ENCODE data around the gene GBP4. TPM values are rescaled to one million over a fixed set of nuclear protein-coding genes. Genes with fewer than 3 reads are reported as not detected.

GBP4 gene
- total RNA-seq, 1 experiment from 2014 or later, result 0.05 TPM

- TF ChIP-seq, protein P1, sequence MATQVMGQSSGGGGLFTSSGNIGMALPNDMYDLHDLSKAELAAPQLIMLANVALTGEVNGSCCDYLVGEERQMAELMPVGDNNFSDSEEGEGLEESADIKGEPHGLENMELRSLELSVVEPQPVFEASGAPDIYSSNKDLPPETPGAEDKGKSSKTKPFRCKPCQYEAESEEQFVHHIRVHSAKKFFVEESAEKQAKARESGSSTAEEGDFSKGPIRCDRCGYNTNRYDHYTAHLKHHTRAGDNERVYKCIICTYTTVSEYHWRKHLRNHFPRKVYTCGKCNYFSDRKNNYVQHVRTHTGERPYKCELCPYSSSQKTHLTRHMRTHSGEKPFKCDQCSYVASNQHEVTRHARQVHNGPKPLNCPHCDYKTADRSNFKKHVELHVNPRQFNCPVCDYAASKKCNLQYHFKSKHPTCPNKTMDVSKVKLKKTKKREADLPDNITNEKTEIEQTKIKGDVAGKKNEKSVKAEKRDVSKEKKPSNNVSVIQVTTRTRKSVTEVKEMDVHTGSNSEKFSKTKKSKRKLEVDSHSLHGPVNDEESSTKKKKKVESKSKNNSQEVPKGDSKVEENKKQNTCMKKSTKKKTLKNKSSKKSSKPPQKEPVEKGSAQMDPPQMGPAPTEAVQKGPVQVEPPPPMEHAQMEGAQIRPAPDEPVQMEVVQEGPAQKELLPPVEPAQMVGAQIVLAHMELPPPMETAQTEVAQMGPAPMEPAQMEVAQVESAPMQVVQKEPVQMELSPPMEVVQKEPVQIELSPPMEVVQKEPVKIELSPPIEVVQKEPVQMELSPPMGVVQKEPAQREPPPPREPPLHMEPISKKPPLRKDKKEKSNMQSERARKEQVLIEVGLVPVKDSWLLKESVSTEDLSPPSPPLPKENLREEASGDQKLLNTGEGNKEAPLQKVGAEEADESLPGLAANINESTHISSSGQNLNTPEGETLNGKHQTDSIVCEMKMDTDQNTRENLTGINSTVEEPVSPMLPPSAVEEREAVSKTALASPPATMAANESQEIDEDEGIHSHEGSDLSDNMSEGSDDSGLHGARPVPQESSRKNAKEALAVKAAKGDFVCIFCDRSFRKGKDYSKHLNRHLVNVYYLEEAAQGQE (IDR thresholded peaks at IDR 0.05; ENCODE audit: low read depth), result no peak
Observed at GRCh38 chr1:89151047-89151446, 47.7 kb downstream of the GBP4 start (continued).

DNA sequence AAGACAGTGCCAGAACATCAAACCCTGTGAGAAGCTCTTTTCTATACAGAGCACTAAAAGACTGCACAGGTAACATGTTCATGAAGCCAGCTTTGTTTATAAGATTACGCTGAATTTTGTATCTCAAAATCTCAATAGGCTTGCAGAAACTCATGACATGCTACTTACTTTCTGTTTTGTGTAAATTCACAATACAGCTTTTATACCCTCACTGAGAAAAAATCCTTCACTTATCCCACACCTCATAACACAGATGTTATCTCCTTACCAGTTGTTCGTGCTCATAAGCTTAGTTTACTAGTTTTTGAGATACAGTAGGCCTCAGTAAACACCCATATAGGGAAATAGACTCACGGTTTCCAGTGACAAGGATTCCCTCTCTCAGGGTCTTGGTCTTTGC lies 48.8 kb downstream of the GBP4 start:
- ATAC-seq, result no peak
- RAD21 ChIA-PET (ENCODE audit: low non-redundant PET in 1 of 2, low total read pairs in 2 of 2, uncharacterized antibody in 2 of 2, unreplicated experiment in 2 of 2), result no interaction called here
- intact Hi-C loops (cut with micrococcal nuclease), result no loop called here
- no peak overlapping the region for H2AFZ ChIP-seq (ENCODE audit: low read depth, low read length, poor library complexity, severe bottlenecking)
- H3K4me2 ChIP-seq (ENCODE audit: low read length), result no peak overlapping the region
- H3K9me2 ChIP-seq (ENCODE audit: insufficient read depth), result no peaks in the 10 kb centered on the region; the same call in 1 of the 2 replicates
- H3K4me1 ChIP-seq (ENCODE audit: control insufficient read depth in 1 of 2, insufficient read depth in 2 of 2, low read length in 2 of 2), result no peaks in the 10 kb centered on the region
- POLR2A ChIA-PET, result no interaction called here
- no peaks in the 10 kb centered on the region for H3K79me2 ChIP-seq (ENCODE audit: insufficient read depth, low read length)
- TF ChIP-seq YY1 (IDR thresholded peaks at IDR 0.05; ENCODE audit: extremely low read depth, insufficient replicate concordance, low read depth, low read length) (no peak), POLR2A (IDR thresholded peaks at IDR 0.05; ENCODE audit: borderline replicate concordance, extremely low read depth, insufficient read depth, insufficient read length) (no peak), EZH2phosphoT487 (IDR thresholded peaks at IDR 0.05; ENCODE audit: borderline replicate concordance) (no peak), SP1 (IDR thresholded peaks at IDR 0.05; ENCODE audit: low read depth) (no peak), FOSL1 (IDR thresholded peaks at IDR 0.05; ENCODE audit: low read depth) (no peak), CTCF (IDR thresholded peaks at IDR 0.05 in 2 of 3, conservative IDR thresholded peaks at IDR 0.05 in 1 of 3; ENCODE audit: borderline replicate concordance in 1 of 3, insufficient read depth in 1 of 3, low read depth in 2 of 3, low read length in 2 of 3) (no peak), ZFX (IDR thresholded peaks at IDR 0.05) (no peak), EZH2 (IDR thresholded peaks at IDR 0.05) (no peak), CBX3 (IDR thresholded peaks at IDR 0.05; ENCODE audit: low read depth) (no peak), JUND (IDR thresholded peaks at IDR 0.05) (no peak), POLR2AphosphoS5 (IDR thresholded peaks at IDR 0.05; ENCODE audit: low read depth, low read length) (no peak), EGR1 (IDR thresholded peaks at IDR 0.05; ENCODE audit: low read depth) (no peak), SIN3A (IDR thresholded peaks at IDR 0.05; ENCODE audit: low read depth) (no peak), MAX (IDR thresholded peaks at IDR 0.05) (no peak), ZNF274 (IDR thresholded peaks at IDR 0.05; ENCODE audit: low read depth, low read length) (no peak), ELF1 (IDR thresholded peaks at IDR 0.05; ENCODE audit: borderline replicate concordance, low read depth) (no peak), TCF7L2 (IDR thresholded peaks at IDR 0.05; ENCODE audit: borderline replicate concordance, extremely low read depth, insufficient read depth, insufficient read length) (no peak)
- TF ChIP-seq, protein P1 (IDR thresholded peaks at IDR 0.05; ENCODE audit: low read depth), result no peak
- no peaks in the 10 kb centered on the region for H3K27me3 ChIP-seq (ENCODE audit: insufficient read depth, low read length)
- no peaks in the 10 kb centered on the region for H3K36me3 ChIP-seq (ENCODE audit: control insufficient read depth in 1 of 2, insufficient read depth in 2 of 2, low read length in 2 of 2)
- H3K4me3 ChIP-seq (replicated peaks in 1 of 2; ENCODE audit: low read depth in 1 of 2, low read length in 2 of 2), result no peak overlapping the region
- DNase-seq (ENCODE audit: low read depth, low spot score), result no peak
- BruUV-seq (replicated peaks), result no TSS peak
- CTCF ChIA-PET, result no interaction called here
- H4K20me1 ChIP-seq (ENCODE audit: insufficient read depth), result no peaks in the 10 kb centered on the region
- no peak overlapping the region for H3K27ac ChIP-seq (ENCODE audit: low read depth, low read length)
- H3K9me3 ChIP-seq (ENCODE audit: control insufficient read depth in 1 of 2, insufficient read depth in 1 of 2, low read depth in 1 of 2, low read length in 2 of 2), result no peaks in the 10 kb centered on the region
- H3K9ac ChIP-seq (ENCODE audit: low read length), result no peak overlapping the region

All from HCT116 (cell line).